ENCODE data around the gene ST8SIA6. TPM values are rescaled to one million over a fixed set of nuclear protein-coding genes. Genes with fewer than 3 reads are reported as not detected.

Gene ST8SIA6
- total and polyA plus RNA-seq, 2 of the 8 experiments (the other 6 are each of a cell fraction or from before 2014, with no cell fraction given), result 0.70 to 1.1 TPM

- Histone ChIP-seq H3K14ac (ENCODE audit: insufficient read length) (no peak overlapping the region), H3K9me3 (ENCODE audit: insufficient read depth in 2 of 2, low read depth in 1 of 2, low read length in 1 of 2) (no peaks in the 10 kb centered on the region), H4K91ac (replicated peaks; ENCODE audit: insufficient read length, low read length) (no peak overlapping the region), H3K23me2 (ENCODE audit: low read depth, low read length) (no peaks in the 10 kb centered on the region), H2BK12ac (ENCODE audit: low read depth, low read length) (no peak overlapping the region), H3K27ac (ENCODE audit: low read depth, low read length) (no peak overlapping the region), H3K4ac (replicated peaks; ENCODE audit: insufficient read length, low read depth, low read length) (no peak overlapping the region), H2AFZ (ENCODE audit: low read length) (no peak overlapping the region), H2BK20ac (ENCODE audit: low read length) (0 out of 2 replicates have a peak overlapping the region, but pooled peaks have one; percentile 25), H3K9ac (replicated peaks in 1 of 4; ENCODE audit: extremely low read depth in 1 of 4, low read depth in 3 of 4, low read length in 3 of 4) (no peak overlapping the region), H2AK5ac (ENCODE audit: low read depth, low read length) (peak overlapping the region; percentile 70), H4K8ac (ENCODE audit: extremely low read depth, insufficient read depth, low read length) (no peak overlapping the region), H3K4me1 (replicated peaks in 1 of 4; ENCODE audit: control insufficient read depth in 3 of 4, insufficient read depth in 4 of 4, low read length in 3 of 4) (peaks cover 0 to 6% (median 4%) of the 10 kb centered on the region in 4 experiments; a peak in 5 of 7 replicates), H3K27me3 (replicated peaks in 1 of 4; ENCODE audit: control insufficient read depth in 3 of 4, extremely low read depth in 1 of 4, insufficient read depth in 3 of 4, low read length in 3 of 4) (no peaks in the 10 kb centered on the region), H3K18ac (ENCODE audit: extremely low read depth, low read length) (no peak overlapping the region), H2BK15ac (ENCODE audit: low read length) (no peak overlapping the region), H4K20me1 (replicated peaks in 1 of 2; ENCODE audit: control insufficient read depth in 1 of 2, insufficient read depth in 2 of 2, low read length in 2 of 2) (no peaks in the 10 kb centered on the region), H2BK120ac (replicated peaks; ENCODE audit: low read depth, low read length) (no peak overlapping the region), H4K5ac (ENCODE audit: insufficient read length, low read depth, low read length) (no peak overlapping the region), H3K4me3 (ENCODE audit: extremely low read depth in 1 of 4, insufficient read depth in 2 of 4, low read depth in 3 of 4, low read length in 4 of 4) (no peak overlapping the region), H3K4me2 (ENCODE audit: insufficient read depth in 1 of 2, low read depth in 2 of 2, low read length in 2 of 2) (no peak overlapping the region; a peak in 1 of 4 replicates), H3K56ac (replicated peaks; ENCODE audit: insufficient read length, low read depth, low read length) (no peak overlapping the region), H3K23ac (ENCODE audit: insufficient read length) (no peak overlapping the region), H3K79me2 (ENCODE audit: control insufficient read depth in 1 of 2, insufficient read depth in 2 of 2, low read length in 2 of 2) (no peaks in the 10 kb centered on the region), H3K36me3 (ENCODE audit: control insufficient read depth in 2 of 4, insufficient read depth in 4 of 4, low read length in 3 of 4) (no peaks in the 10 kb centered on the region), H2BK5ac (ENCODE audit: low read depth, low read length) (no peak overlapping the region), H3K79me1 (ENCODE audit: low read depth, low read length) (no peaks in the 10 kb centered on the region)
- 91% methylated on average over 5 of the region's 5 CpGs; no CpG with 5 or more reads in 1 of the 2 experiments for WGBS, 2 experiments (ENCODE audit: extremely low coverage in 1 of 2, insufficient coverage in 1 of 2, insufficient read length in 1 of 2, insufficient replicate concordance in 2 of 2, low coverage in 1 of 2, low lambda C conversion rate in 2 of 2, missing lambda C conversion rate in 1 of 2)
- ChIA-PET CTCF (ENCODE audit: partially characterized antibody) (interaction anchor here (0.7 to 7.5 kb wide), 8 partner anchors 9 to 563 kb away, joined by 3 to 46 read pairs (median 4); no protein-coding TSS in a partner anchor), POLR2A (ENCODE audit: partially characterized antibody) (no interaction called here)
- DNase-seq (ENCODE audit: low read depth in 1 of 2, low spot score in 2 of 2), result no peak
- FAIRE-seq, result no peak
- no peak for TF ChIP-seq SP4 (IDR thresholded peaks at IDR 0.05; ENCODE audit: low read length)
- TF ChIP-seq ZNF274 (IDR thresholded peaks at IDR 0.05; ENCODE audit: borderline replicate concordance, extremely low read depth, low read length), result no peak
- TF ChIP-seq SIX5 (IDR thresholded peaks at IDR 0.05; ENCODE audit: low read depth, low read length), result no peak
- no peak for TF ChIP-seq POU5F1 (IDR thresholded peaks at IDR 0.05; ENCODE audit: low read depth, low read length)
- TF ChIP-seq FOSL1 (IDR thresholded peaks at IDR 0.05; ENCODE audit: insufficient read depth, low read depth, low read length), result no peak
- no peak for TF ChIP-seq CBX5 (IDR thresholded peaks at IDR 0.05; ENCODE audit: low read depth, low read length)
- no peak for TF ChIP-seq MAFK (IDR thresholded peaks at IDR 0.05; ENCODE audit: low read depth, low read length)
- no peak for TF ChIP-seq MAX (IDR thresholded peaks at IDR 0.05)
- TF ChIP-seq RNF2 (IDR thresholded peaks at IDR 0.05; ENCODE audit: borderline replicate concordance, low read depth, low read length, missing control alignments, poor library complexity, severe bottlenecking), result no peak
- no peak for TF ChIP-seq KDM1A (IDR thresholded peaks at IDR 0.05; ENCODE audit: borderline replicate concordance, low read length)
- no peak for TF ChIP-seq BCL11A (IDR thresholded peaks at IDR 0.05; ENCODE audit: low read depth in 2 of 2, low read length in 2 of 2)
- TF ChIP-seq RXRA (IDR thresholded peaks at IDR 0.05; ENCODE audit: insufficient read depth, low read depth, low read length), result no peak
- no peak for TF ChIP-seq ASH2L (IDR thresholded peaks at IDR 0.05; ENCODE audit: low read length)
- TF ChIP-seq BRCA1 (IDR thresholded peaks at IDR 0.05; ENCODE audit: low read depth, low read length), result no peak
Observed at GRCh38 chr10:17407047-17407446, 47.3 kb downstream of the ST8SIA6 start.

Measured in H1 (cell line).